IPS-11a (cell line): Measurements from ENCODE around the gene MED13L.
"Not testable (repeated sequence)": the region's sequence is repeated elsewhere in the genome, so short reads cannot be mapped to it uniquely, and the experiment has no call there.

Experiments used
- H3K4me3 ChIP-seq: one replicate; pipeline ENCODE4 v1.5.1; 2013; ENCODE audit warnings: low read depth, low read length, control low read depth

Gene MED13L

DNA sequence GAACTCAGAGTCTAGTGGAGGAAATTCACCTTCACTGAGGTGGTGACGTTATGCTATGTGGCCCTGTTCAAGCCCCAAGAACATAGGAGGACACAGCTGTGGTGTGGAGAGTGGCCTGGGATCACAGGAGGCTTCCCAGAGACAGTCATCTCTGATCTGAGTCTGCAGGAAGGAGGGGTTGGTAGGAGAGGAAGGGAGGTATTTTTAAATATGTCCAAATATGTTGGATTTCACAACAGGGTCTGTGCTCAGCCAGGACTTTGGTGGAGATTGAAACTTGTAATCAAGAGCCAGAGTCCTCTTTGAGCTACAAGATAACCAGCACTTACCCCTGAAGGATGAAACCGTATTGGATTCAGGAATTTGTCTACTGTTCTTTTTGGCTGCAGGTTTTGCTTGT, 26.4 kb upstream of the MED13L start:
- H3K4me3 ChIP-seq: no peak overlapping the region

DNA sequence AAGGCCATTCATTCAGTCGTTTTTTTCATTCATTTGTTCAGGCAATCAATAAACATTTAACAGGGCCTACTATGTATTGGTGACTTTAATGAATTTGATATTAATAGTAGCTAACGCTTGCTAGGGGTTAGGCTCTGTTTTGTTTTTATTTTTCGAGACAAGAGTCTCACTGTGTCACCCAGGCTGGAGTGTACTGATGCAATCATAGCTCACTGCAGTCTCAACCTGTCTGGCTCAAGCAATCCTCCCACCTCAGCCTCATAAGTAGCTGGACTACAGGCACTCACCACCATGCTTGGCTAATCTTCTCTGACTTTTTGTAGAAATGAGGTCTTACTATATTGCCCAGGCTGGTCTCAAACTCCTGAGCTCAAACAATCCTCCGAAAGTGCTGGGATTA, 25.6 kb upstream of the MED13L start:
- no peak overlapping the region for H3K4me3 ChIP-seq

DNA sequence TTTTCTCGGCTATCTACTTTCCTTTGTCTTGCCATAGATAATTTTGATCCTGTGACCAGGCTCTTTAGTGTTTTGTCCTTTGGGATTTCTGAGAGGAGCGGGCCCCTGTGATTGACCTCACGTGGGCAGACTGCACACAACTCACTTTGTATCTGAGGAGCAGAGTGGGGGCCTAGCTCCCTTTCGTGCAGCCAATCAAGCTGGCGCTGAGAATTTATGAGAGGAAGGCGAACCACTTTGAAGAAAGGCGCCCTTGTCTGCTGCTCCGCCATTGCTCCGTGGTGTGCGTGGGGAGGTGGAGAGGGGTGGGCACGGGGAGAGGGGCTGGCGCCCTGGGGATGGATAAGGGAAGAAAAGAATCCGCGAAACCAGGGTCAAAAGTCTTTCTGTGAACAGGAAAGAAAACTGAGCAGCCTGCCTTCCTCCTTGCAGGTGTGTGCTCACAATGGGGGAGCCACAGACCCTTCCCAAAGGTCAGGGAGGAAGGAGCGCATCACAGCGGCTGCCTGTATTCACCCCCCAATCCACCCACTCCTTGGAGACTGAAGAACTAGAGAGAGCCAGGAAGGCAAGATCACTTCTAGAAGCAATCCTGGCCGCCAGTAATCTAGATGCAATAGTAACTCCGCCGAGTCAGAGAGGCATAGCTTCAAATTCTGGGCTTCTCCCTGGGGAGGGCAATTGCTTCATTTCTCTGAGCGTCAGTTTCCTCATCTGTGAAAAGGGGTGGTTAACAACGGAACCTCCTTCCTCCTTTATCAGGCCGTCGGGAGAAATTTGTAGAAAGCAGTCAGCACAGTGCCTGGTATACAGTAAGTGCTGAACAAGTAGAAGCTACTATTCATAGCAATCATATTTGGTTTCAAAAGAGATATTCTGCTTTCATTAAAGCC, 24.9 kb upstream of the MED13L start:
- H3K4me3 ChIP-seq: no peak overlapping the region

DNA sequence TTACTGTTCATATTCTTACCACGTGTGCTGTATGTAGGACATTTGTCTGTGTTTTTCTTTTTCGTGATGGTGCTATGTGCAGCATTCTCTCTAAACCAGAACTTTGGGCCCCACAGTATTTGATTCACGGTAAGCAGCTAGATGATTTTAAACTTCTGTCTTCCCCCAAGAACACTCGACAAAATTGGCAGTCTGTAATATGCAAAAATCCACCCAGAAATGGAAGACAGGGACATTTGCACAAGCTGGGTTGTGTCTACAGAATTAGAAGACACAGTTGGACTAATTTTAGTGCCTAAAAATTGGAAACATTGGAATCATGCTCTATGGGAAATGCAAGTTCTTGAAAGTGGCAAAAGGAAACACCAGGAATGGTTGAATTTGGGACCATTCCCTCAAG, 24.1 kb upstream of the MED13L start:
- no peak overlapping the region for H3K4me3 ChIP-seq

DNA sequence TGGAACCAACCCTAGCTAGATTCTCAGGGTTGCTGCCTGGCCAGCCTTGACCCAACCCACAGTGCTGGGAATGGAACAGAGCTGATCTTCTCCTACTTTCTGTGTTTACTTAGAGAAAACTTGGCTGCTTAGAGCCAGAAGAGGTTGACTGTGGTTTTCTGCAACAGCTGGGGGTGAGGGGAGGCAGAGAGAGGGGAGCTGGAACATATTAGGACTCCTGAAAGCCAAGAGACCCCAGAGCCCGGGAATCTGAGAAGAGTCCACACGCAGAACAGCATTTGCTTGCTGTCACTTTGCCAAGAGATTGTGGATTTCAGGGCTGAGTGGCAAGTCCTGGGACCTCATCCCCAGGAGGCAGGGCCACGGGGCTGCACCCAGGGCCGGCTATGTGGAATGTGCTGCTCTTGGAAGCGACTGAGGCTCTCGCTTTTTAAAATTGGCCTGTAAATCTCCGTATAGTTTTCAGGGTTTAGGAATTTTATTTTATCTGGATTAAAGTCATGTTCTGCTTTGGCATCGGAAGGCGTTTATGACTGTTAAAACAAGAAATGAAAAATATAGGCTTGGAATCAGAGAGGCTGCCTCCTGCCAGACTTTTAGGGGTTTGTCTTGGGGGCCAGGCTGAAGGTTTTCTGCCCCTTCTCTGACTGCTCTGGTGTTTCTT, 22.3 kb upstream of the MED13L start:
- H3K4me3 ChIP-seq: no peak overlapping the region

DNA sequence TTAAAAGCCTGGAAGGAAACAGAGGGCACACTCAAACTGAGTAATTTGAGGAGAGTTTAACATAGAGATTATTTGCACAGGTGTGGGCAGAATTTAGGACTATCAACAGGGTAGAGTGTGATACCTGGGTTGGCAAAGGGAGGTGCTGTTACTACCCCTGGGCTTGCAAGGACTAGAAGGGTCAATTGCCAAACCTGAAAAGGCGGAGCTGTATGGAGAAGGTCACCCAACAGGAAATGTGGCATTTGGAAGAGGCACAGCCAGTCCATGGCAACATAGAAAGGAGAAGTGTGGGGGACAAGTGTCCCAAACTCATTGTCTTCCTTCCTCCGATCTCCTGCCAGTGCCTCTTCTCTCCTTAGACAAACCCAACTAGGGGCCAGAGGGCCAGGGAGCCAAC, 21.6 kb upstream of the MED13L start:
- H3K4me3 ChIP-seq: no peak overlapping the region

DNA sequence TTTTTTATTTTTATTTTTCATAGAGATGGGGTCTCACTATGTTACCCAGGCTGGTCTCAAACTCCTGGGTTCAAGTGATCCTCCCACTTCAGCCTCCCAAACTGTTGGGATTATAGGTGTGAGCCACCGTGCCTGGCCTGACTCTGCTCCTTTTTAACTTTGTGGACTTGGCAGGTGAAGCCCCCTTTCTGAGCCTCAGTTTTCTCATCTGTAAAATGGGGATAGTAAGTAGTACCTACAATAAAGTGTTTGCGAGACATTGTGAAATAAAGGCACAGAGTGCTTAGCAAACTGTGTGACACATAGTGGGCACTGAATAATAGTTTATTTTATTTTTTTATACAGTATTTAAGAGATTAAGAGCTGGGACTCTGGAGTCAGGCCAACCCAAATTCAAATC, 21.1 kb upstream of the MED13L start:
- H3K4me3 ChIP-seq: no peak overlapping the region

DNA sequence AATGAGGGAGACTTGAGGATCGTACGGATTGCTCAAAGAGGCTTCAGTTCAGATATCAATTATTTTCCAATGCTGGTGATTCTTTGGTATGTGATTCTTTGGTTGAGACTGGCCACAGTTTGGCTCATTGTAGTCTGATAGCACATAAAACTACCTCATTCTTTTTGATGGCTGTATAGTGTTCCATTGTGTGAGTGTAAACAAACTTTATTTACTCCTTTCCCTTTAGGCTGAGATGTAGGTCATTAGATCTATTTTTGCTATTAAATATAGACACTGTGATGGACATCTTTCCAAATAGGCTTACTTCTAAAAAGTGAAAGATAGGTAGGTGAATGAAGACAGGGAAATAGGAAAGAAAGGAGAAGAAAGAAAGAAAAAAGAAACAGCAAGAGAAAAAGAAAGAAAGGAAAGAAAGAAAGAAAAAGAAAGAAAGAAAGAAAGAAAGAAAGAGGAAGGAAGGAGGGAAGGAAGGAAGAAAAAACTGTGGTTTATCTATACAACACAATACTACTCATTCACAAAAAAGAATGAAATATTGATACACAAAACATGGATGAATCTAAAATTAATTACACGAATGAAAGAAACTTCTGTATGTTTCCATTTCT, 19.8 kb upstream of the MED13L start:
- H3K4me3 ChIP-seq: no peak overlapping the region

DNA sequence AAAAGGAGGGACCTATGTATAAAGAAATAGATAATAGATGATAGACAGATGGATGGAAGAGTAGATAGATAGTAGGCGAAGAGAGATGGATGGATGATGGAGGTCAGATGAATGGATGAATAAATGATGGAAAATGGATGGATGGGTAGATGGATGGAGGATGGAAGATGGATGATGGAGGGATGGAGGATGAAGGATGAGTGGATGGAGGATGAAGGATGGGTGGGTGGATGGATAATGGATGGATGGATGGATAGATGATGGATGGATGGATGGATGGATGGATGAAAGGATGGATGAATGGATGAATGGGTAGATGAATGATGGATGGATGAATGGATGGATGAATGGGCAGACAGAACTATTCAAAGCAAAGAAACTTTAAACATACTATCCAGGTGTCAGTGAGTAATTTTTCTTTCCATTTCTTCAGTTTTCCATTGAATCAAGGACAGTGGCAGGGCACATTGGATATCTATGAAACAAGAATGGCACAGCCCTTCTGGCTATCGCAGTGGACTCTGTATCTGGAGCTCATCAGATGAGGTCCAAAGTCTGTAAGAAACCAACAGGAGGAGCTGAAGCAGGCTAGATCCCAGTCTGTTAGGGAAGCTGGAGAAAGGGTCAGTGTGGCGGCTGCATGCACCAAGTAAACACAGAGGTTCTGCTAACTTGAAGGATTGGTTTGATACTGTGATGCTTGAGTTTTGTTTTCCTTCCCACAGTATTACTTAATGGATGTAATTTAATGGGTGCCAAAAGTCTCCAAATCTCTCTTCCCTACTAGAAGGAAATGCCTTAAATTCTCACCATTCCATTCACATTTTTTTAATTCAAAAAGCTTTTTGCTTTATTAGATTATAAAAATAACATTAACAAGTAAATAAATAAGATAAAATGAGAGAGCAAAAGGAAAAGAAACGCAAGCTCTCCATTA, 18.1 kb upstream of the MED13L start:
- no peak overlapping the region for H3K4me3 ChIP-seq

DNA sequence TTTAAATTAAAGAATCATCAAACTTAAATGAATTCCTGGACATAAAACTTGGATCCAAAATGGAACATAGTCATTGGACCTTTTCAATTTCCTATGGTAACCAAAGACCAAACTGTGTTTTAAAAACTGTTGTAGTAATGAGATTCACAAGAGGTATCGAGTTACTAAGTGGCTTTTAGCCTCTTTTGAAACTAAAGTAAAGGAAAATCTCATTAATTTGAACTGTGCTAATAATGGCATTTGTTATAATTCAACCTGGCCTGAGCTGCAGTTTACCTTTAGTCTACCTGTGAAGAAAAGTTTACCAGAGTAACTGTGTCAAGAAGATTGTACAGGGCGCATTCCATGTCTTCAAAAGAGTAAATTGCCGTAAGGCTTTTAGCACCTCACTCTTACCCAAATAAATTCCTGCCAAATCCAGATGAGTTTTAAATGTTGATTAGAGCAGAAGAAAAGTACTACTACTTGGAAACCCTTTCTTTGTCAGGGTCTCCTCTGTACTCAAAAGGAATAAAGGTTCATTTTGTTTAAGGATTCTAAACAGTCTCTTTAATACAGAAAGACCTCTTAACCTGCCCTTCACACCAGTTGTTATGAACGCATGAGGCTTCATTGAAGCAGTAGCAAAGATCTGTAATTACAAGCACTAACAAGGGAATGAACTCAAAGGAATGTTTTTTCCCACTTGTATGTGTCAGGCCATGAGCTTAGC, 17.1 kb upstream of the MED13L start:
- H3K4me3 ChIP-seq: no peak overlapping the region

DNA sequence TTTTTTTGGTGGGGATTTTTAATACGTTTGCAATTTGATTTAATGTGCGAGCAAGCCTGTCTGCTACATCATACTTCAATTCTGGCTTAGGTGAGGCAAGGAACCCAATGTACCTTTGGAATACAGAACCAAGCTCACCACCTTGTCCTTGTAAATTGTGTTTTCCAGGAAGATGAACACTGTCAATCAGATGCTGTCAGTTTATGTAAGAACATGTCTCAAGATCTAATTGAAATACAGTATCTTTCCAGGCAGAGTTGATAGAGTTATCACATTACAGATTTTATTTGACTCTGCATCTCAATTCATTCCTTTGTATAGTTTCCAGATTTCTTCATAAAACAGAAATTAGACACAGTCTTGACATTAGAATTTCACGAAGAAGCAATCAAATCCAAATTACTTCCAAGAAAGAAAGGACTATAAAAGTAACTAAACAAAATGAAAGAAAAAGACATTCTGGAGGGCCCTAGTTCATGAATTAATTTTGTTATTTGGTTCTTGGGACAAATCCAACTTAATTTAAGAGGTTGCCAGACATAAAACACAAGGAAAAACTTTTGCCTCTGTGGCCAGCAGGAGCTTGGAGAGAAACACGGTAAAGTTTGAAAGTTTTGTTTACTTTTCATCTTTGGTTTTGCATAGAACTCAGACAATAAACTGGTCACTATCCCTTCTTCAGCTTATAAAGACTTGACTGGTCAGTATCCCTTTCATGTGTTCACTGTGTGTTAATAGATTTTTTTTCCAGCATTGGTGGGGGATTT, 16.4 kb upstream of the MED13L start:
- no peak overlapping the region for H3K4me3 ChIP-seq

DNA sequence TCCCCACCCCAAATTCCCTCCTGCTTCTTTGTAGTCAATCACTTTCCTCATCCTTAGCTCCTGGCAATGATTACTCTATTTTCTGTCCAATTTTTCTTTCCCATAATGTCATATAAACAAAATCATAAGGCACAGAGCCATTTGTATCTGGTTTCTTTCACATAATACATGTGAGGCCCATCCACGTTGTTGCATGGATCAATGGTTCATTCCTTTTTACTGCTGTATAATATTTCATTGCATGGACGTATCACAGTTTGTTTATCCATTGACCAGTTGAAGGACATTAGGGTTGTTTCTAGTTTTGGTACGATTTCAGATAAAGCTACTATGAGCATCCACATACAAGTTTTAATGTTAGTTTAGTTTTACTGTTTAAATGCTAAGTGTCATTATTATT, 13.7 kb upstream of the MED13L start:
- H3K4me3 ChIP-seq: no peak overlapping the region

DNA sequence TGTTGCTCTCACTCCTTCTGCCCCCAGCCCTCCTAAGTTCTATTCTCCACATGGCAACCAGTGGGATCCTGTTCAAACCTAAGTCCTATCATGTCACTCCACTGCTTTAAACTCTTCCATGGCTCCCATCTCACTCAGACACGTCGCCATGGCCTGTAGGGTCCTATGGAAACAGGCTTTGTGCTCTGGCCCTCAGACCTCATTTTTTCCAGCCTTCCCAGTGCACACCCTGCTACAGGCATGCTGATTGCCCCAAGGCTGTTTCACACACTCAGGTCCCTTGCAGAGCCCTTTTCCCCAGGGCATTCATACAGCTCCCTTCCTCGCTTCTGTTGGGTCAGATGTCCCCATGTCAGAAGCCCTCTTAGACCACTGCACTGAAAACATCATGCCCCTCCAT, 11.2 kb upstream of the MED13L start:
- H3K4me3 ChIP-seq: no peak overlapping the region

DNA sequence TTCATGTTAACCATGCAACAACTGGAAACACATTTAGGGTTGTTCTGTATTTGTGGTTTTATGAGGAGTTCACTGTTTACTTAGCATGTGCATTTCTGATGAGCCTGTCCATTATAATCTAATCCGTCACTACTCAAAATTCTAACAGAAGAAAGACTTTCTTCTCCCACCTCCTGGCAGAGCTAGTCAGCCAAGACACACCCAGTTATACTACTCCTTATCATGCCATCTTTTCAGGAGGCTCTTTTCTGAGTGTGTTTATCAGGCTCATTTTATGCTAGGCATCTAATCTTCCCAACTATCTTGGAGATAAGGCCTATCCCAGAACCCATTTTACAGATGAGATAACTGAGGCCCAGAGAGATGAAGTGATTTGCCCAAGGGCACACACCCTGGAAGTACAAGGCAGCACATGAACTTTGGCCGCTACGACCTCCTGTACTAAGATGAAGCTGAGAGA, 10.4 kb upstream of the MED13L start:
- H3K4me3 ChIP-seq: no peak overlapping the region

DNA sequence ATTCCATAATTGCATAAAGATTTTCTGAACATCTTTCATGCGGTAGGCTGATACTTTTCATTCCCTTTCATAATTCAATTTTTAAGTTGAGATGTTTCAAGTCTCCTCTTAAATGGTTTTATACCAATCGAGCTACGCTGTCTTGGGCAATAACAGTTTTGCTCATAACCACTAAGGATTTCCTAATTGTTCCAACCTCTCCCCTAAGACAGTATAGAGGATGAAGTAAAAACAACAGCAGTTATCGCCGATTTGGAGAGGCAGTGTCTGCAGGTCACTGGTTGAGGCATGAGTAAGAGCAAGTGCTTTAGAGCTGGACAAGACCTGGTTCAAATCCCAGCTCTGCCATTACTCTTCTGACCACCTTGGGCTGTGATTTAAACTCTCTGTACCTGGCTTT, 6.9 kb upstream of the MED13L start:
- no peak overlapping the region for H3K4me3 ChIP-seq

DNA sequence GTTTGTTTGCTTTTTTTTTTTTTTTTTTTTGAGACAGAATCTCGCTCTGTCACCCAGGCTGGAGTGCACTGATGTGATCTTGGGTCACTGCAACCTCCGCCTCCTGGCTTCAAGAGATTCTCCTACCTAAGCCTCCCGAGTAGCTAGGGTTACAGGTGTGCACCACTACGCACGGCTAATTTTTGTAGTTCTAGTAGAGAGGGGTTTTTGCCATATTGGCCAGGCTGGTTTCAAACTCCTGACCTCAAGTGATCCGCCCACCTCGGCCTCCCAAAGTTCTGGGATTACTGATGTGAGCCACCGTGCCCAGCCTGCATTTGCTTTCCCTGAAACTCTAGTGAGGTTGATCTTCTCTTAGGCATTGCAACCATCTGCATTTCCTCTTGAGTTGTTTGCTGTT, 6.4 kb upstream of the MED13L start:
- not testable (repeated sequence) for H3K4me3 ChIP-seq

DNA sequence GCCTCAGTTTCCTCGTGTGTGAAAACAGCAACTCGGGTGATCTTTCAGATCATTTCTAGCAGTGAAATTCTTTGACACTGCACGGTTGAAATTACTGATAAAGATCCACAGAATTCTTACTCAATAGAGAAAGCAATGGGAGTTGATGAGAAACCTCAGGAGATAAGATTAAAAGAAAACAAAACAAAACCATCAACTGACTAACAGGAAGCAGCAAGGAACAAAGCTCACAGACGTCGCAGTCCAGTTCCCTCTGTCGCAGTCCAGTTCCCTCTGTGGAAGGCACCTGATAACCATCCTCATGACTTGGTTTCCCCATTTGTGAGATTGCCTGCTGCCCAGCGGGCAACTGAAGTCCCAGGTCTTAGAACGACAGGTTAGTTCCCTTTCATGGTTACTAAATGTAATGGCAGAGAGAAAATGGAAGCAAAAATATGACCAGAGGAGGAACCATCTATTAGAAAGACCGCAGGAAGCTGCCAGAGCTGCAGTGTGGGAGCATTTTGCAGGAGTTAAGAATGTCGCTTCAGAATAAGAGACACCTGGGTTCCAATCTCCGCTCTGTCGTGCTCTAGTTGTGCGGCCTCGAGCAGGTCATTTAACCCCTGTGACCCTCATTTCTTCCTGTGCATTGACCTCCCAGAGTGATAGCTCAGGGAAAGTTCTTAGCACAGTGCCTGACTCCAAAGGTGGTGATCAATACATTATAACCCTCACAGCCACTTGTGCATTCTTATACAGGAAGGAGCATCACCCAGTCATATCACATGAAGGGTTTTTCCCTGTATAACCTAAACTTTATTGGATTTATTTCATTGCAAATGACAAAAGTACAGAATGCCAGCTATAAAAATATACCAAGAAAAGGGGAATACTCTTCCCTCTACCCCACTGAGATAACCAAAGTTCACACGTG, 5.1 kb upstream of the MED13L start:
- H3K4me3 ChIP-seq: no peak overlapping the region

DNA sequence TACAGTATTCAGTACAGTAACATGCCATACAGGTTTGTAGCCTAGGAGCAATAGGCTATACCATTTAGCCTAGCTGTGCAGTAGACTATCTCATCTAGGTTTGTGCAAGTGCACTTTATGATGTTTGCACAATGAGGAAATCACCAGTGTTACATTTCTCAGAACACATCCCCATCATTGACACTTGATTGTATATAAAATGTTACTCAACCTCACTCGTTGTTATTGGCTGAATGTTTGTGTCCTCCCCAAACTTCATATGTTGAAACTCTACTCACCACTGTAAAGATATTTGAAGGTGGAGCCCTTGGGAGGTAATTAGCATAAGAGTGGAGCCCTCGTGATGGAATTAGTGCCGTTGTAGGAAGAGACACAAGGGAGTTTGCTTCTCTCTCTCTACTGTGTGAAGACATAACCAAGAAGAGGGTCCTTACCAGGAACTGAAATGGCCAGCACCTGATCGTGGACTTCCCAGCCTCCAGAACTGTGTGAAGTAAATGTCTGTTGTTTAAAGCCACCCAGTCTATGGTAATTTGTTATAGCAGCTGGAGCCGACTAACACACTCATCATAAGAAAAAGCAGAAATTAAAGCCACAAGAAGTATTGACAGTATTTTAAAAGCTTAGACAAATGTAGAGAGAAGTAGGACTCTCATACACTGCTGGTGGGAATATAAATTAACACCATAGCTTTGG, 3.2 kb upstream of the MED13L start:
- no peak overlapping the region for H3K4me3 ChIP-seq
